Astrocyte of the cerebellum (primary cell): ENCODE results near the gene ITM2B.
"Not testable (repeated sequence)": the region's sequence is repeated elsewhere in the genome, so short reads cannot be mapped to it uniquely, and the experiment has no call there.

Source experiments
- DNase-seq: peaks from one replicate; pipeline ENCODE4 v3.0.0-alpha.2; 2011; ENCODE audit warnings: low read depth
- H3K4me3 ChIP-seq: 2 replicates; pipeline ENCODE4 v1.5.1; 2011; ENCODE audit warnings: mild to moderate bottlenecking, low read depth, low read length, moderate library complexity
- CTCF ChIP-seq: IDR thresholded peaks from 2 replicates; pipeline ENCODE4 v1.5.1; 2012; ENCODE audit warnings: low read length, low read depth, moderate library complexity, mild to moderate bottlenecking; ENCODE audit errors: missing control alignments
- in situ Hi-C: cut with HindIII; loops from 2 replicates; pipeline ENCODE4 v1.10.0; 2017; ENCODE audit warnings: low sequenced_read_pairs

Gene ITM2B

GRCh38 chr13:48189171-48189570 lies 43.8 kb upstream of the ITM2B start:
- no peak overlapping the region for H3K4me3 ChIP-seq
- TF ChIP-seq CTCF = no peak
- in situ Hi-C loops = no loop called here
- DNase-seq = no peak

- no peak for DNase-seq
- no peak for TF ChIP-seq CTCF
- in situ Hi-C loops = no loop called here
- H3K4me3 ChIP-seq = no peak overlapping the region
Measured at GRCh38 chr13:48192411-48192935, 40.5 kb upstream of the ITM2B start.

GRCh38 chr13:48194379-48194754 lies 38.6 kb upstream of the ITM2B start:
- in situ Hi-C loops = no loop called here
- DNase-seq = no peak

GRCh38 chr13:48199404-48199946 lies 33.5 kb upstream of the ITM2B start:
- DNase-seq = no peak
- in situ Hi-C loops = no loop called here
- H3K4me3 ChIP-seq = no peak overlapping the region
- TF ChIP-seq CTCF = no peak

More at GRCh38 chr13:48194379-48194754, 38.6 kb upstream of the ITM2B start:
- no peak for TF ChIP-seq CTCF
- H3K4me3 ChIP-seq = no peak overlapping the region

- no peak for DNase-seq
Measured at GRCh38 chr13:48201044-48201443, 32.0 kb upstream of the ITM2B start.

GRCh38 chr13:48207207-48207606 lies 25.8 kb upstream of the ITM2B start:
- H3K4me3 ChIP-seq, DNase-seq, in situ Hi-C loops: not testable (repeated sequence)

More at GRCh38 chr13:48201044-48201443, 32.0 kb upstream of the ITM2B start:
- H3K4me3 ChIP-seq = no peak overlapping the region
- no peak for TF ChIP-seq CTCF
- in situ Hi-C loops = no loop called here

- no peak overlapping the region for H3K4me3 ChIP-seq
- DNase-seq = no peak
- no peak for TF ChIP-seq CTCF
- in situ Hi-C loops = no loop called here
Measured at GRCh38 chr13:48210178-48210577, 22.8 kb upstream of the ITM2B start.
